HG03108 (cell line): ENCODE measurements around the gene WFDC9.
"Not testable (repeated sequence)": the region's sequence is repeated elsewhere in the genome, so short reads cannot be mapped to it uniquely, and the experiment has no call there.

Experiments used
- ATAC-seq: cut with Tn5 transposase; IDR thresholded peaks from one replicate; pipeline ENCODE4 v1.9.1; 2021; ENCODE audit warnings: moderate library complexity; ENCODE audit not compliant: unreplicated experiment

WFDC9 gene

DNA sequence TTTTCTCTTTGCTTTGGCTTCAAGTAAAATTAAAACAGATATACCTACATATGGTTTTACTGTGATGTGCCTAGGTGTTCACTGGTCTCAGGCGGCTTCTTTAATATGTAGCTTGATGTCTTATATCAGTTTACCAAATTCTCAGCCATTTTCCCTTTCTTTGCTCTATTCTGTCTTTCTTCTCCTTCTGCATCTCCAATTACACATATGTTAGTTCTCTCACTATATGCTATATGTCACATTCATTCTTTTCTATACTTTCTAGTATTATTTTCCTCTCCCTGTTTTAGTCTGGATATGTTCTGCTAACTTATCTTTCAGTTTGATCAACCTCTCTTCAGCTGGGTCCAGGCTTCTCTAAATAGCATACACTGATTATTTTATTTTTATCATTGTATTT, 37.6 kb downstream of the WFDC9 start:
- no peak for ATAC-seq

- no peak for ATAC-seq
Observed at GRCh38 chr20:45592574-45593189, 38.4 kb downstream of the WFDC9 start.

DNA sequence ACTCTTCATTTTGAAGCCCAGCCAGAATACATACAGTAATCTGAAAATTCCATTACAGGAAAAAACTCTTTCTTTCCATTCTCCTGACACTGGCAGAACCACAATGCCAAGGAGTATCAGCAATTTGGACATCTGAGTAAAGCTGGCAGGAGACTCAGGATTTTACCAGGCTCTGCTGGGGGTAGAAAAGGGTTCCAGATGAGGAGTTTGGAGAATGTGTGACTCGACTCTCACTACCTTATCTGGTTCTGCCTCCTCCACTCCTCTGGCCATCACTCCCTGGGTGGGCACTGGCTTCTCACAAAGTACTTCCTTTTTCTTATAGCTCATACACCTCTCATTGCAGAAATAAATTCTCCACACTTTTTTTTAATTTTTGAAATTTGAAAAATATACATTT, 41.4 kb downstream of the WFDC9 start:
- ATAC-seq, result no peak

- no peak for ATAC-seq
Observed at GRCh38 chr20:45588800-45589199, 42.3 kb downstream of the WFDC9 start.

- not testable (repeated sequence) for ATAC-seq
Observed at GRCh38 chr20:45585986-45586385, 45.1 kb downstream of the WFDC9 start.

DNA sequence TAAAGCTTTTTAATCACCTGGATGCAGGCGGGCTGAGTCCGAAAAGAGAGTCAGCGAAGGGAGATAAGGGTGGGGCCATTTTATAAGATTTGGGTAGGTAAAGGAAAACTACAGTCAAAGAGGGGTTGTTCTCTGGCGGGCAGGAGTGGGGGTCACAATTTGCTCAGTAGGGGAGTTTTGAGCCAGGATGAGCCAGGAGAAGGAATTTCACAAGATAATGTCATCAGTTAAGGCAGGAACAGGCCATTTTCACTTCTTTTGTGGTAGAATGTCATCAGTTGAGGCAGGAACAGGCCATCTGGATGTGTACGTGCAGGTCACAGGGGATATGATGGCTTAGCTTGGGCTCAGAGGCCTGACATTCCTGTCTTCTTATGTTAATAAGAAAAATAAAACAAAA, 46.8 kb downstream of the WFDC9 start:
- ATAC-seq, result not testable (repeated sequence)

GRCh38 chr20:45583502-45583901, 47.6 kb downstream of the WFDC9 start:
- no peak for ATAC-seq

DNA sequence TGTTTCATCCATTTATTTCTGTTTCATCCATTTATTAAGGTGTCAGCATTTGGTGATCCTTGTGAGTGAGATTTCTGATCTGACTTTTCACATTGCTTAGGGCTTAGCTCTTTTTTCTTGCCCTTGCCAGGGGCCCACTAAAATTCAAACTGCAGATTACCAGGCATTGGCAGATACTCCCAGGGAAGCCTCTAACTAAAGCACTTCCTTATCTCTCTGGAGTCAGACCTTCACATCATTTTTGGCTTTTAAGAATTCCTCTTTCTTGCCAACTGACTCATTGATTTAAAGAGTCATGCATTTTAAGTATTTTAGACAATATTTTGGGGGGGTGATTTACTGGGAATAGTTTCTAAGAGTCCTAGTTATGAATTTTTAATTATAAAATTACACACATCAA, 49.4 kb downstream of the WFDC9 start:
- no peak for ATAC-seq

DNA sequence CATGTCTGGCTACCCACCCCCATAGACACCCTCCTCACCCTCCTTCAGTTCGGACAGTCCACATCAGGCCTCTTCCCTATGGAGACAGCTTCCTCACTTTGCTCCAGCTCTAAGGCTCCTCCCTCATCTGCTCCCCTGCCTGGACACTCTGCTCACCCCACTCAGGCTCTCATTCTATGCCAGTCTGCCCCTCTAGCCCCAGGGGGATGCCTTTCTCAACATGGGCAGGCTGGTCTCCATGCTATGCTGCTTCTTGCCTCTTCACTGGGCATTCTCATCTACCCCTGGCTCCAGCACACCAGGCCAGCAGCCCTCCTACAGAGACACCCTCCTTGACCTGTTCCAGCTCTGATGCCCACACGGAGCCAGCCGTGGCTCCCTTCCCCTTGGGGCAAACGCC, 51.9 kb downstream of the WFDC9 start, which contains the start of gene WFDC8:
TSS of gene WFDC8 (minus strand) at position 101 of the 400 bp plus-strand sequence. CDS start at position 64, 37 bp downstream.
- no peak for ATAC-seq

DNA sequence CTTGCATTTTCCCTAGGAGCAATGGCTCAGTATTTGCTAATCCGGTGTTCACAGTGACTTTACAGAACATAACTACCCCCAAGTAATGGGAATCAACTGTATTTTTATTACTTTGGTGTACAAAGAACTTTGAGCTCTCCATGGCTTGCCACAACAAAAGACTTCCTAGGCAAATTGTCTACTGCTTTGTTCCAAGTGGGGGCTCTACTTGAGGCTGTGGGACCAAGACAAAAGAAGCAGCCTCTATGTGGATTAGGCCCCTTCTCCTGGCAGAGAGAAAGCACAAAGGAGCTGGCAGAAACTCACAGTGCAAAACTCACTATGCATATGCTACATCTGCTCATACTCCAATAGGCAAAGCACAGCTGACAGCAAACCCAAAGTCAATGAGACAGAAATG, 52.9 kb downstream of the WFDC9 start:
- no peak for ATAC-seq

GRCh38 chr20:45576995-45577394, 54.1 kb downstream of the WFDC9 start:
- no peak for ATAC-seq

DNA sequence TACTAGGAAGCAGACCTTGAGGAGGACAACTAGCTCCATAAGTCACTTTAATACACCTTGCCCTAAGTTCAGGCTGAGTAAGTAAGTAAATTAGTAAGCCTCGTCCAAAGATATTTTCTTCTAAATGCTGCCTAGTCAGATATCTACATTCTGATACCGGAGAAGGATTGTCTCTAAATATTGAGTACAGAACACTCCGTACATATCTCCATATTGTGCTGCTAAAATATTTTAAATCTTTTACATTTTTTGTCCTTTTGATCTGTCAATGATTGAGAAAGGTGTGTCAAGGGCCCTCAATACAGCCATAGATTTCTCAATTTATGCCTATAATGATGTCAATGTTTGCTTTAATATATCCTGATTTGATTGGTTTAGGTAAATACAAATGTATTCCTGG, 55.2 kb downstream of the WFDC9 start:
- ATAC-seq, result no peak

GRCh38 chr20:45569650-45570049, 61.4 kb downstream of the WFDC9 start:
- not testable (repeated sequence) for ATAC-seq

- no peak for ATAC-seq
Observed at GRCh38 chr20:45564760-45565276, 66.3 kb downstream of the WFDC9 start.
